ENCODE results near the gene PPP2R5C.

- TF ChIP-seq, protein P1, sequence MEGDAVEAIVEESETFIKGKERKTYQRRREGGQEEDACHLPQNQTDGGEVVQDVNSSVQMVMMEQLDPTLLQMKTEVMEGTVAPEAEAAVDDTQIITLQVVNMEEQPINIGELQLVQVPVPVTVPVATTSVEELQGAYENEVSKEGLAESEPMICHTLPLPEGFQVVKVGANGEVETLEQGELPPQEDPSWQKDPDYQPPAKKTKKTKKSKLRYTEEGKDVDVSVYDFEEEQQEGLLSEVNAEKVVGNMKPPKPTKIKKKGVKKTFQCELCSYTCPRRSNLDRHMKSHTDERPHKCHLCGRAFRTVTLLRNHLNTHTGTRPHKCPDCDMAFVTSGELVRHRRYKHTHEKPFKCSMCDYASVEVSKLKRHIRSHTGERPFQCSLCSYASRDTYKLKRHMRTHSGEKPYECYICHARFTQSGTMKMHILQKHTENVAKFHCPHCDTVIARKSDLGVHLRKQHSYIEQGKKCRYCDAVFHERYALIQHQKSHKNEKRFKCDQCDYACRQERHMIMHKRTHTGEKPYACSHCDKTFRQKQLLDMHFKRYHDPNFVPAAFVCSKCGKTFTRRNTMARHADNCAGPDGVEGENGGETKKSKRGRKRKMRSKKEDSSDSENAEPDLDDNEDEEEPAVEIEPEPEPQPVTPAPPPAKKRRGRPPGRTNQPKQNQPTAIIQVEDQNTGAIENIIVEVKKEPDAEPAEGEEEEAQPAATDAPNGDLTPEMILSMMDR (conservative IDR thresholded peaks at IDR 0.05 in 1 of 2, IDR thresholded peaks at IDR 0.05 in 1 of 2; ENCODE audit: extremely low read depth in 1 of 2, insufficient read depth in 1 of 2, low read depth in 1 of 2, low read length in 2 of 2), result no peak
- TF ChIP-seq EZH2 (IDR thresholded peaks at IDR 0.05; ENCODE audit: borderline replicate concordance, low read length), result no peak
These were observed 30.8 kb upstream of the PPP2R5C start for GRCh38 chr14:101730626-101731186.
